GM10266 (cell line): ENCODE data around the gene FAM174A.
"Not testable (repeated sequence)": the region's sequence is repeated elsewhere in the genome, so short reads cannot be mapped to it uniquely, and the experiment has no call there.

Experiments used
- DNase-seq: peaks from one replicate; pipeline ENCODE4 v3.0.0; 2012; ENCODE audit errors: extremely low spot score
- TF ChIP-seq, protein P1 (sequence below): IDR thresholded peaks from 2 replicates; pipeline ENCODE4 v1.5.1; 2012; ENCODE audit warnings: mild to moderate bottlenecking, low read depth; ENCODE audit not compliant: control insufficient read depth, insufficient read depth; ENCODE audit errors: missing control alignments

The FAM174A gene

DNA sequence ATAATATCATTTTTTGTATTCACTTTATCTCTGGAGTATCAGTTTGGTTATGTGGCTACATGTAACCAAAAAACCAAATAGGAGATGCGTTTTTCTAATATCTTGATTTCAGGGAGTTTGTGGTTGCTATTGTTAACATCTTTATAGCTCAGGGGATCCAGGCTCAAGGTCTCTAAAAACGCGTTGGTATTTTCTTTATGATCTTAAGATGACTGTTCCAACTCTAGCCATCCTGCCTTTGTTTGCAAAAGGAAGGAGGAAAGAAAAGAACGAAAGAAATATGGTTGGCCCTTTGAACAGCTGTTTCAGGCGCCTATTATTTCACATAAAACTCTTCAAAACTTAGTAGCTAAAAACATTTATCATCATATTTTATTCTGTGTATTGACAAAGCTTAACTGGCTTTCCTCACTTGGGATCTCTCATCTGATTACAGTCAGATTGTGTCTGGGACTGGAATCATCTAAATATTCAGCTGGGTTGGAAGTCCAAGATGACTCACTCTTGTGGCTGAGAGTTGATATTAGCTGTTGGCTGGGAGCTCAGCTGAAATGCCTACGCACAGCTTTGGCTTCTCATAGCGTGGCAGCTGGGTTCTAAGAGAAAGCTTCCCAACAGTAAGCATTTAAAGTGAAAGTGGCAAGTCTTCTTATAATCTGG, 60.1 kb downstream of the FAM174A start:
- no peak for DNase-seq
- TF ChIP-seq, protein P1, sequence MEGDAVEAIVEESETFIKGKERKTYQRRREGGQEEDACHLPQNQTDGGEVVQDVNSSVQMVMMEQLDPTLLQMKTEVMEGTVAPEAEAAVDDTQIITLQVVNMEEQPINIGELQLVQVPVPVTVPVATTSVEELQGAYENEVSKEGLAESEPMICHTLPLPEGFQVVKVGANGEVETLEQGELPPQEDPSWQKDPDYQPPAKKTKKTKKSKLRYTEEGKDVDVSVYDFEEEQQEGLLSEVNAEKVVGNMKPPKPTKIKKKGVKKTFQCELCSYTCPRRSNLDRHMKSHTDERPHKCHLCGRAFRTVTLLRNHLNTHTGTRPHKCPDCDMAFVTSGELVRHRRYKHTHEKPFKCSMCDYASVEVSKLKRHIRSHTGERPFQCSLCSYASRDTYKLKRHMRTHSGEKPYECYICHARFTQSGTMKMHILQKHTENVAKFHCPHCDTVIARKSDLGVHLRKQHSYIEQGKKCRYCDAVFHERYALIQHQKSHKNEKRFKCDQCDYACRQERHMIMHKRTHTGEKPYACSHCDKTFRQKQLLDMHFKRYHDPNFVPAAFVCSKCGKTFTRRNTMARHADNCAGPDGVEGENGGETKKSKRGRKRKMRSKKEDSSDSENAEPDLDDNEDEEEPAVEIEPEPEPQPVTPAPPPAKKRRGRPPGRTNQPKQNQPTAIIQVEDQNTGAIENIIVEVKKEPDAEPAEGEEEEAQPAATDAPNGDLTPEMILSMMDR = no peak

DNA sequence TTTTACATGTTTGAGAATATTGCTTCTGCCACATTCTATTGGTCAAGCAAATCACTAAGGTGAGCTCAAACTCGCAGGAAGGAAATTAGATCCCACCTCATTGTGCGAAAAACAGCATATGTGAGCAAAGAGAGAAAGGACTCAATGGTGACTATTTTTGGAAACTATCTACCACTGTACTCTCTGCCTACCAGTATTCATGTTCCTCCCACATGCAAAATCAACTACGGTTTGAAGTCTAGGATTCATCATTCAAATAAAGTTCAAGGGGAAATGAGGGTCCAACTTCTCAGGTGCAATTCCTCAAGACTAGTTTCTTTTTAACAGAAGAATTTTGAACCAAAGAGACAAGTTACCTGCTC, 60.6 kb downstream of the FAM174A start:
- TF ChIP-seq, protein P1 = no peak
- no peak for DNase-seq

DNA sequence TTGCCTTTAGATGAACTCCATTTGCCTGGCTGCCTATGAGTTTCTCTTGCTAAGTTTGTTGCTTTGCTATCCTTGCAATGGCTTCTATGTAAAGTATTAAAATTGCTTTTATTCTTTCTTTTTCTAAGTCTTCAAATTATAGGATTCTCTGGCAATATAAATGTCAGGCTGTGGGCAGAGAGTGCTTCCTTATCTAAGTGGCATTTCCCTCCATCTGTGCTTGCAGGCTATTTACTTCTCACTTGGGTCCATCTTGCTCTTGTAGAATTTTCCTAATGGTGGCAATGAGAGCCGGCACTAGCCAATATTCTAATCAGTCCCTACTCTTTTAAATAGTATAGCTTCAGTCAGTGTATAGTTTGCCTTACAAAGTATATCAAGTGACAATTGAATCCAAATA, 63.3 kb downstream of the FAM174A start:
- TF ChIP-seq, protein P1 = no peak
- DNase-seq = no peak

DNA sequence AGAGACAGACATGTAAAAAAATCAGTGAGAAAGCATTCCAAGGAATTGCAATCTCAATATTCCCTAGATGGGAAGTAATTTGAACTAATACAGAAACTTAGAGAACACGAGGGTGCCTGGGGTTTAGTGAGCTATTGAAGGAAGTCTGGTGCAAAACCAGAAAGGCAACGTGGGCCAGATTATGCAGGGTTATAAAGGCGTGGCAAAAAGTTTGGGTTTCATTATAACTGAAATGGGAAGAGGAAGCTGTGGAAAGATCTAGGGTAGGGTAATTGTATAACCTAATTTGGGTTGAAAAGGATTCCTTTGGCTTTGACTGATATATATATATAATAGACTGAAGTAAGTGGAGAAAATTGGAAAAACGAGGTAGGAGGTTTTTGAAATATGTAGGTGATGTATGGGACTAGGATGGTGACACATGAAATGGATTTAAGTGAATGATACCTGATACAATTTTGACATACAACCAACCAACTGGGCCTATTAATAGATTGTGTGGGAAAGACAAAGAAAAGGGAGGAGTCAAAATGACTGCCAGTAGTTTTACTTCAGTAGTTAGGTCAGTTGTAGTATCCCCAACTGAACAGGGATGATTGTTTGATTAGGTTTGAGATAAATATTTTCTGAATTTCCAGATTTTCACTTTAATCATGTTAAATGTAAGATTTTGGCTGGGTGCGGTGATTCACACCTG, 65.3 kb downstream of the FAM174A start:
- DNase-seq = no peak
- TF ChIP-seq, protein P1 = no peak

DNA sequence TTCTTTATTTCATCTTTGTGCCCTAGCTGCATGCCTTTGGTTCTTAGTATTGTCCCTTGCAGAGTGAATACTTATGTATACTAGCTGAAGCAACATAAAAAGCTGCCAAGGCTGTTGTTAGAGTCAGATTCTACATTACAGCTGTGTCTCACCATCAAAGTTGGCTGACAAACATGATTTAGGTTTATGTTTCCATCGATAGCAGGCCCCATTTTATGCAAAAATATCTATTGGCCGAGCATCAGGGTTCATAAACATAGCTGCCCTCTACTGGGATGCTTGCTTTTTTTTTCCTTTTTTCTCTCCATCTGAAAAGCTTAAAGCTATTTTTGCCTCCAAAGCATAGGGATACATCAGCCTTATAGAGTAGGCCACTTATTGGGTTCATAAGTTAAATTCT, 68.0 kb downstream of the FAM174A start:
- TF ChIP-seq, protein P1 = no peak
- no peak for DNase-seq

DNA sequence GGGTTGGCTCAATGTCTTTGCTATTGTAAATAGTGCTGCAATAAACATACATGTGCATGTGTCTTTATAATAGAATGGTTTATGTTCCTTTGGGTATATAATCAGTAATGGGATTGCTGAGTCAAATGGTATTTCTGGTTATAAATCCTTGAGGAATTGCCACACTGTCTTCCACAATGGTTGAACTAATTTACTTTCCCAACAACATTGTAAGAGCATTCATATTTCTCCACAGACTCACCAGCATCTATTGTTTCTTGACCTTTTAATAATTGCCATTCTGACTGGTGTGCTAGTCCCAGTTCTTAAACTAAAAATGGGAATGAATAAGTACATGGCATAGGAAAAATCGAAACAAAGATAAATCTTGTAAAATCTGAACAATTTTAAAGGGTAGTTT, 68.8 kb downstream of the FAM174A start:
- DNase-seq = not testable (repeated sequence)

DNA sequence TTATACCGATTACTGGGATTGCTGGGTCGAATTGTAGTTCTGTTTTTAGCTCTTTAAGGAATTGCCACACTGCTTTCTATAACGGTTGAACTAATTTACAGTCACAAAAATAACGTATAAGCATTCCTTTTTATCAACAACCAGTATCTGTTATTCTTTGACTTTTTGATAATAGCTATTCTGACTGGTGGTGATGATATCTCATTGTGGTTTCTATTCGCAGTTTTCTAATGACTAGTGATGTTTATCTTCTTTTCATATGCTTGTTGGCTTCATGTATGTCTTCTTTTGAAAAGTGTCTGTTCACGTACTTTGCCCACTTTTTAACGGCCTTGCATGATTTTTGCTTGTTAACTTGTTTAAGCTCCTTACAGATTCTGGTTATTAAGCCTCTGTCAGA, 74.4 kb downstream of the FAM174A start:
- no peak for DNase-seq
- TF ChIP-seq, protein P1 = no peak

DNA sequence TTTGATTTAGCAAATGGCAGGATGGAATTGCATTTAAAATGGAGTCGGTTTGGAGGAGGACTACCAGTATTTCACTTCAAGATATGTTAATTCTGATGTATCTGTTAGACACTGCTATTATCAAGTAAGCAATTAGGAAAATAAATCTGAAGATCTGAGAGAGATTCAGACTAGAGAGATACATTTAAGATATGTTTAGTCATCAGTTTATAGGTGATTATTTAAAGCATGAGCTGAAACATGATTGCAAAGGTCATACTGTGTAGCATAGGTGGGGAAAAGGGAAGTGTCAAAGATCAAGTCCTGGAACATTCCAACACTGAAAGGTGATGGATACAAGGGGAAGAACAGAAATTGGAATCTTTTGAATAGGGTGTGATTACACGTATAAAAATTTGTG, 79.1 kb downstream of the FAM174A start:
- TF ChIP-seq, protein P1 = no peak
- no peak for DNase-seq
